GM12874 (cell line): ENCODE results near the gene DGCR8.

ENCODE experiments used
- TF ChIP-seq, protein P1 (sequence below): IDR thresholded peaks from 2 replicates; pipeline ENCODE4 v1.5.1; 2011; ENCODE audit warnings: low read depth, mild to moderate bottlenecking, control low read depth, low read length, moderate library complexity; ENCODE audit not compliant: insufficient read depth

Gene DGCR8

DNA sequence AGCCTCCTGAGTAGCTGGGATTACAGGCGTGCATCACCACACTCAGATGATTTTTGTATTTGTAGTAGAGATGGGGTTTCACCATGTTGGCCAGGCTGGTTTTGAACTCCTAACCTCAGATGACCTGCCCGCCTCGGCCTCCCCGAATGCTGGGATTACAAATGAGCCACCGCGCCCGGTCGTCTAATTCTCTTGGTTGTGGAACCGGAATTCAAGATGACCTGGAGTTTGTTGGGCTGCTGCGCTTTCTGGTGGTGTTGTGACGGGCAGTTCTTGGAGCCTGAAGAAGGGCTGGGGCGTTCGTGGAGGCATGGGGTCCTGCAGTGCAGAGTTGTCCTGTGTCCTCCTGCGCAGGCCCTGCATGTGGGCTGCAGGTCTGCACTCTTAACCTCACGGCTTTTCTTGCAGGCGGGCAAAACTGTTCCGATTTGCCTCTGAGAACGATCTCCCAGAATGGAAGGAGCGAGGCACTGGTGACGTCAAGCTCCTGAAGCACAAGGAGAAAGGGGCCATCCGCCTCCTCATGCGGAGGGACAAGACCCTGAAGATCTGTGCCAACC lies 41.9 kb downstream of the DGCR8 start:
- TF ChIP-seq, protein P1, sequence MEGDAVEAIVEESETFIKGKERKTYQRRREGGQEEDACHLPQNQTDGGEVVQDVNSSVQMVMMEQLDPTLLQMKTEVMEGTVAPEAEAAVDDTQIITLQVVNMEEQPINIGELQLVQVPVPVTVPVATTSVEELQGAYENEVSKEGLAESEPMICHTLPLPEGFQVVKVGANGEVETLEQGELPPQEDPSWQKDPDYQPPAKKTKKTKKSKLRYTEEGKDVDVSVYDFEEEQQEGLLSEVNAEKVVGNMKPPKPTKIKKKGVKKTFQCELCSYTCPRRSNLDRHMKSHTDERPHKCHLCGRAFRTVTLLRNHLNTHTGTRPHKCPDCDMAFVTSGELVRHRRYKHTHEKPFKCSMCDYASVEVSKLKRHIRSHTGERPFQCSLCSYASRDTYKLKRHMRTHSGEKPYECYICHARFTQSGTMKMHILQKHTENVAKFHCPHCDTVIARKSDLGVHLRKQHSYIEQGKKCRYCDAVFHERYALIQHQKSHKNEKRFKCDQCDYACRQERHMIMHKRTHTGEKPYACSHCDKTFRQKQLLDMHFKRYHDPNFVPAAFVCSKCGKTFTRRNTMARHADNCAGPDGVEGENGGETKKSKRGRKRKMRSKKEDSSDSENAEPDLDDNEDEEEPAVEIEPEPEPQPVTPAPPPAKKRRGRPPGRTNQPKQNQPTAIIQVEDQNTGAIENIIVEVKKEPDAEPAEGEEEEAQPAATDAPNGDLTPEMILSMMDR, result no peak

DNA sequence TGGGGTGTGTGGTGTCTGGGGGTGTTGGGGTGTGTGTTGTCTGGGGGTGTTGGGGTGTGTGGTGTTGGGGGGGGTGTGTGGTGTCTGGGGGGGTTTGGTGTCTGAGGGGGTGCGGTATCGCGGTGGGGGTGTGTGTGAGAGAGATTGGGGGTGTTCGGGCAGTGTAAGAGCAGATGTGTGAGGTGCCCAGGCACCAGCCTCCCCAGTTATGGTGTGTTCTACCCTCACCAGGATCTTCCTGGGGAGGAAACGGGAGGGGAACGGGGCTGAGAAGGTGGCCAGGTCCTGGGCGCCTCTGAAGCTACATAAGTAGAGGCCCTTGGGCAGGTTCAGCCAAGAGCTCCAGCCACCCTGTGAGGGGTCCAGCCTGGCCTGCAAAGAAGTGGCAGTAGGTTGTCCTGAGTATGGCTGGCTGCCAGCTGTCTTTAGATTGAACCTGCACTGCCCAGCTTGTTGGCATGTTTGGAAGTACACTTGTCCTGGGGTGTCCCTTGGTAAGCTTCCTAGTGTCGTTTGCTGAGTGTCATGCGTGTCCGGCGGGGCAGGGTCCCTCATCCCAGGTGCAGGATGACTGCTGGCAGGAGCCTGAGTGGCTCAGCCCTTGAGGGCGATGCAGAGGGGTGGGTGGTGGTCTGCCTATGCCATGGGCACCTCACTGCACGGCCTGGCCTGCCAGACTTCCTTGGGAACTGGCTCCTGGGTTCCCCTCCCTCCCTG lies 43.5 kb downstream of the DGCR8 start:
- TF ChIP-seq, protein P1, result no peak

DNA sequence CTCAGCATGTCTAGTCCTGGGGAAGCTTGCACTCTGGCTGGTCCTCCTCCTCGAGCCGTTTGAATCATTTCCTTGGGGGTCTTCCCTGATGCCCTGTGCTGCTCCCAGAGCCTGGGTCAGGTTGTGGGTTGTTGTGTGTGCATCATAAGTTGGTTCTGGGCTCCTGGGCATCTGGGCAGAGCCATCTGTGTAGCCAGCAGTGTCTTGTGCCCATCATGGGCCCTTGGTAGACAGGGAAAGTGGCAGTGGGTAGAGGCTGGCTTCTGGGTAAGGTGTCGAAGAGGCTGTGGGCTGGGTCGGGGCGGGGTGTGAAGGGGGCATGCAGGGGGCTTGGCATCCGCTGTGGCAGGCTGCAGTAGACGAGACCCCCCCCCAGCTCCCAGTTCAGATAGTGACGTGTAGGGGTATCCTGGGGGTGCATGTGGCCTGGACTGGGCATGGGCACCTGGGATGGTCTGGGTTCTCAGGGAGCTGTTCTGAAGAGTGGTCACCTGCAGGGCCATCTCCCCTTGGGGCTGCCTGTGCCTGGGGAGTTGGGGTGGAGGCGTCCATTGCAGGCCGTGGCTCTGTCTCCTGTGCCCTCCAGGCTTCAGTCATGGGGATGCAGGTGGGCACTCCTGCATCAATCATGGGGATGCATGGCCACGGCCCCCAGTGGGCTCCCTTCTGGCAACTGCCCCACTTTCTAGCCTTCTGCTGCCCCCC lies 44.2 kb downstream of the DGCR8 start:
- TF ChIP-seq, protein P1, result no peak

DNA sequence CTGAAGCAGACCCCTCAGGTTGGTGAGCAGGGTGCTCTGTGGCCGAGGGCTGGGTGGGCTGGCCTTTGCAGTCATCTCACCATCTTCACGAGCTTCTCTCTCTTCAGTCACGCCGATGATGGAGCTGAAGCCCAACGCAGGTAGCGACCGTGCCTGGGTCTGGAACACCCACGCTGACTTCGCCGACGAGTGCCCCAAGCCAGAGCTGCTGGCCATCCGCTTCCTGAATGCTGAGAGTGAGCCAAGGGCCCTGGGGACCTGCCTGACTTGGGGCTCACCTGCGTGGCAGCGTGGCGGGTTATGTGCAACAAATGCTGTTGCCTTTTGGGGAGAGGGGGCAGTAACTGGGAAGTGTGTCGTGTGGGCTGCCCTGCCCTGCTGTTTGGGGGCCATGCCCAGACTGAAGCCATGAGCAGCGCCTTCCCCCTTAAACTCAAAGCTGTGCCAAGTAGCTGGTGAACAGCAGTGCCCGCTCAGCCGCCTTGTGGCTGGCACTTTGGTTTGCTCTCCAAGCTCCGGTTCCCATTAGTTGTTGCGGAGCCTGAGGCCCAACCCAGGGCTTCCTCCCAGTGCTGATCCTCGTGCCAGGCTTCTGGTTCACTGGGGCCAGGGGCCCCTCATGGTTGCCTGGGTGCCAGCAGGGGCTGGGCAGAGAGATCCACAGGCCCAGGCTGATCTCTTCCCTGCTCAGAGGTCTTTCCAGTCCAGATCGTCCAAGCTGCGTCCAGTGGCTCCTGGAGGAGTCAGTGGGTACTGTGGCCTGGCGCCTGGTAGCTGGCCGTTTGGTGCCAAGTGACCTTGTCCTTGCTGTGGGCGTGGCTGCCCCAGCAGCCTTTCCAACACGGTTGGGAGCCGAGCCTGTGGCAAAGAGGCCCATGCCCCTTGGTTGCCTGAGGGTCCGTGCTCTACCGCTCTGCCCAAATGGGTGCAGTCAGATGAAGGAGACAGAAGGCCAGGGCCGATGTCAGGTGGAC lies 45.4 kb downstream of the DGCR8 start:
- TF ChIP-seq, protein P1, result no peak

DNA sequence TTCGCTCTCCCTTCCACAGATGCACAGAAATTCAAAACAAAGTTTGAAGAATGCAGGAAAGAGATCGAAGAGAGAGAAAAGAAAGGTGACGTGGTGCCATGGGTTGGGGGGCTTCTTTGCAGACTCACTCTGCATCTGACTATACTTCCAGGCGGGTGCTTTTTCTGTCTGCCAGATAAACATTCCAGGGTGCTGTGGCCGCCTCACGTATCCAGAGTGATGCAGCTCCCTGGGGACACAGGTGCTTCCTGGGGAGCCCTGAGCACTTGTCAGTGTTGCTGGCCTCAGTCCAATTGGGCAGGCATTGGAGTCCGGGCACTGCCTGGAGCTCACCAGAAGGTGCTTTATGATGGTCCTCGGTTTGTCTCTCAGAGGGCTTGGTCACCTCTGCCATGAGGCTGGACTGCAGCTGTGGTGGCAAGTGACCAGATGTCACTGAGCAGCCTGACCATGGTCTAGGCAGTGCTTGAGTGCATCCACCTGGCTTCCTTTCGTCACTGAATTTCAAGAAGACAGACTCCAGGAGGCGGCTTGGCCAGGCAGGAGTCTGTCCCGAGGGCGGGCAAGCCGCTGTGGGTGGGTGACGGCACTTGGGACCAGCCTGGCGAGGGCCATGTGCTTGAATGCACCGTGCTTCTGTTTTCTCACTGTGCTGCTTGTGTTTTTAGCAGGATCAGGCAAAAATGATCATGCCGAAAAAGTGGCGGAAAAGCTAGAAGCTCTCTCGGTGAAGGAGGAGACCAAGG lies 46.4 kb downstream of the DGCR8 start:
- TF ChIP-seq, protein P1, result no peak

DNA sequence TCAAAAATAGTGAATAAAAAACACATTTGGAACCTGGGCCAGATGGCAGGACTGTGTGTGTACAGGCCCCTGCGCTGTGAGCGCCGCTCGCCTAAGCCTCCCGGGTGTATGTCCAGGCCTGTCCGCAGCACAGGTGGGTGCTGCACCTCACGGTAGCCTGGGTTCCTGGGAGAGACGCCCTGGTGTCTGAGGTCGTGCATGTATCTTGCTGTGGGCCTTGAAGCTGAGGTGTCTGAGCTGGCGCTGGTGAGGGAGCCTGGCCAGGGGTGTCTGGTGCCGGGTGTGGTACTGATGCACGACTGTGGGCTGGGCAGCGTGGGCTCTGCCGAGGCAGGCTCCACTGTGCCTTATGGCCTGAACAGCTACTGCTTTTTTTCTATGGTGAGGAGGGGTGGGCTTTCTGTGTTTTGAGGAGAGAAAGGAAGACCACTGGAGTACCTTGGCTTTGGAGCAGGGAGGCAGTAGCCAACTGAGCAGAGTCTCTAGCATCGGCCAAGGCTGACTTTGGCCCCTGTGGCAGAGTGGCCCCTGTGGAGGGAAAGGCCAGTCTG lies 47.4 kb downstream of the DGCR8 start:
- TF ChIP-seq, protein P1, result no peak
